Femur (tissue), 1 donor: Measurements from ENCODE around the gene GSG1L.
"Not testable (repeated sequence)": the region's sequence is repeated elsewhere in the genome, so short reads cannot be mapped to it uniquely, and the experiment has no call there.

ENCODE experiments used
- DNase-seq: peaks from one replicate; pipeline ENCODE4 v3.0.0-alpha.2; 2017

The GSG1L gene

GRCh38 chr16:27745348-27745747 is 318.2 kb downstream of the GSG1L start:
- no peak for DNase-seq

- no peak for DNase-seq
Measured at GRCh38 chr16:27743963-27744362, 319.6 kb downstream of the GSG1L start.

GRCh38 chr16:27743001-27743400 is 320.5 kb downstream of the GSG1L start:
- DNase-seq, result not testable (repeated sequence)

GRCh38 chr16:27742333-27742732 is 321.2 kb downstream of the GSG1L start:
- DNase-seq, result no peak

- no peak for DNase-seq
Measured at GRCh38 chr16:27740496-27741201, 322.9 kb downstream of the GSG1L start.

- no peak for DNase-seq
Measured at GRCh38 chr16:27739606-27740357, 323.7 kb downstream of the GSG1L start.

GRCh38 chr16:27738596-27738995 is 324.9 kb downstream of the GSG1L start:
- no peak for DNase-seq
